GOT3 (cell line): ENCODE results near the gene NDUFV3.
"Not testable (repeated sequence)": the region's sequence is repeated elsewhere in the genome, so short reads cannot be mapped to it uniquely, and the experiment has no call there.

Source experiments
- DNase-seq: peaks from one replicate; lab custom pipeline; 2025; ENCODE audit warnings: mixed read lengths; lab: John Stamatoyannopoulos, UW

NDUFV3 gene

GRCh38 chr21:42937034-42937940 is 44.2 kb downstream of the NDUFV3 start:
- DNase-seq = not testable (repeated sequence)

GRCh38 chr21:42937960-42938605 is 45.0 kb downstream of the NDUFV3 start:
- no peak for DNase-seq

- not testable (repeated sequence) for DNase-seq
Measured at GRCh38 chr21:42938606-42938995, 45.5 kb downstream of the NDUFV3 start.

GRCh38 chr21:42939582-42940413 is 46.7 kb downstream of the NDUFV3 start:
- DNase-seq = peak; percentile 6

- no peak for DNase-seq
Measured at GRCh38 chr21:42941696-42942085, 48.6 kb downstream of the NDUFV3 start.

- no peak for DNase-seq
Measured at GRCh38 chr21:42942244-42942643, 49.1 kb downstream of the NDUFV3 start.

GRCh38 chr21:42949094-42949755 is 56.1 kb downstream of the NDUFV3 start:
- DNase-seq = not testable (repeated sequence)

GRCh38 chr21:42951193-42951592 is 58.1 kb downstream of the NDUFV3 start:
- DNase-seq = not testable (repeated sequence)

- no peak for DNase-seq
Measured at GRCh38 chr21:42956824-42957630, 63.9 kb downstream of the NDUFV3 start.

- DNase-seq = not testable (repeated sequence)
Measured at GRCh38 chr21:42958122-42958521, 65.0 kb downstream of the NDUFV3 start.

- no peak for DNase-seq
Measured at GRCh38 chr21:42959728-42960127, 66.6 kb downstream of the NDUFV3 start.

GRCh38 chr21:42962380-42963007 is 69.4 kb downstream of the NDUFV3 start:
- no peak for DNase-seq
